Measurements from ENCODE around the gene FKBP3. TPM values are rescaled to one million over a fixed set of nuclear protein-coding genes. Genes with fewer than 3 reads are reported as not detected.
"Not testable (repeated sequence)": the region's sequence is repeated elsewhere in the genome, so short reads cannot be mapped to it uniquely, and the experiment has no call there.

Gene FKBP3
- total RNA-seq, 1 experiment from 2014 or later = 94.2 TPM

GRCh38 chr14:45082420-45082819 lies 51.9 kb downstream of the FKBP3 start:
- Mint-ChIP-seq H3K27me3 (ENCODE audit: insufficient read depth, unreplicated experiment) (no peaks in the 10 kb centered on the region), H3K36me3 (ENCODE audit: insufficient read depth, unreplicated experiment) (peaks cover 13% of the 10 kb centered on the region), H3K27ac (ENCODE audit: unreplicated experiment) (no peak overlapping the region), H3K9me3 (ENCODE audit: unreplicated experiment) (no peaks in the 10 kb centered on the region), H3K4me3 (ENCODE audit: unreplicated experiment) (no peak overlapping the region), H3K4me1 (ENCODE audit: low read depth, unreplicated experiment) (peaks cover 12% of the 10 kb centered on the region)
- intact Hi-C loops (cut with micrococcal nuclease; ENCODE audit: unreplicated experiment) = loop anchor here (5.0 kb wide), 1 partner anchor 120 kb away; the partner anchor contains the start of genes KLHL28 and TOGARAM1
- Histone ChIP-seq H3K4me3 (ENCODE audit: low read depth, low read length) (no peak overlapping the region), H3K36me3 (ENCODE audit: control insufficient read depth, insufficient read depth, low read length) (no peaks in the 10 kb centered on the region), H3K4me1 (no peaks in the 10 kb centered on the region), H3K27me3 (replicated peaks; ENCODE audit: control insufficient read depth, insufficient read depth, low read length) (no peaks in the 10 kb centered on the region), H3K9me3 (no peaks in the 10 kb centered on the region)
- no peak for DNase-seq
- BruUV-seq (replicated peaks) = no TSS peak
- TF ChIP-seq CTCF (IDR thresholded peaks at IDR 0.05; ENCODE audit: insufficient read depth in 1 of 2, low read depth in 1 of 2, low read length in 1 of 2, severe bottlenecking in 1 of 2, unreplicated experiment in 1 of 2) = no peak
- CTCF ChIA-PET = no interaction called here
- POLR2A ChIA-PET = no interaction called here

- CTCF ChIA-PET; DNase-seq; POLR2A ChIA-PET; H3K9me3 Mint-ChIP-seq (ENCODE audit: unreplicated experiment); H3K4me1 ChIP-seq; H3K36me3 ChIP-seq (ENCODE audit: control insufficient read depth, insufficient read depth, low read length); H3K9me3 ChIP-seq; H3K4me3 Mint-ChIP-seq (ENCODE audit: unreplicated experiment); H3K27ac Mint-ChIP-seq (ENCODE audit: unreplicated experiment); H3K27me3 Mint-ChIP-seq (ENCODE audit: insufficient read depth, unreplicated experiment); H3K4me3 ChIP-seq (ENCODE audit: low read depth, low read length); BruUV-seq (replicated peaks); H3K27me3 ChIP-seq (replicated peaks; ENCODE audit: control insufficient read depth, insufficient read depth, low read length): not testable (repeated sequence)
- Mint-ChIP-seq H3K36me3 (ENCODE audit: insufficient read depth, unreplicated experiment) (peaks cover 13% of the 10 kb centered on the region), H3K4me1 (ENCODE audit: low read depth, unreplicated experiment) (peaks cover 12% of the 10 kb centered on the region)
- intact Hi-C loops (cut with micrococcal nuclease; ENCODE audit: unreplicated experiment) = loop anchor here (5.0 kb wide), 1 partner anchor 119 kb away; the partner anchor contains the start of genes KLHL28 and TOGARAM1
Observed at GRCh38 chr14:45081096-45081495, 53.2 kb downstream of the FKBP3 start.

GRCh38 chr14:45080416-45080968 lies 53.8 kb downstream of the FKBP3 start:
- H3K27me3 ChIP-seq (replicated peaks; ENCODE audit: control insufficient read depth, insufficient read depth, low read length); POLR2A ChIA-PET; H3K4me3 ChIP-seq (ENCODE audit: low read depth, low read length); H3K4me3 Mint-ChIP-seq (ENCODE audit: unreplicated experiment); H3K27me3 Mint-ChIP-seq (ENCODE audit: insufficient read depth, unreplicated experiment); H3K9me3 ChIP-seq; BruUV-seq (replicated peaks); H3K9me3 Mint-ChIP-seq (ENCODE audit: unreplicated experiment); DNase-seq; H3K4me1 ChIP-seq; CTCF ChIA-PET; H3K27ac Mint-ChIP-seq (ENCODE audit: unreplicated experiment); H3K36me3 ChIP-seq (ENCODE audit: control insufficient read depth, insufficient read depth, low read length): not testable (repeated sequence)
- Mint-ChIP-seq H3K36me3 (ENCODE audit: insufficient read depth, unreplicated experiment) (peaks cover 13% of the 10 kb centered on the region), H3K4me1 (ENCODE audit: low read depth, unreplicated experiment) (peaks cover 12% of the 10 kb centered on the region)
- intact Hi-C loops (cut with micrococcal nuclease; ENCODE audit: unreplicated experiment) = loop anchor here (5.0 kb wide), 1 partner anchor 118 kb away; the partner anchor contains the start of genes KLHL28 and TOGARAM1

GRCh38 chr14:45078323-45078722 lies 56.0 kb downstream of the FKBP3 start:
- no peaks in the 10 kb centered on the region for H3K27me3 ChIP-seq (replicated peaks; ENCODE audit: control insufficient read depth, insufficient read depth, low read length)
- Mint-ChIP-seq H3K4me3 (ENCODE audit: unreplicated experiment) (no peak overlapping the region), H3K9me3 (ENCODE audit: unreplicated experiment) (no peaks in the 10 kb centered on the region), H3K36me3 (ENCODE audit: insufficient read depth, unreplicated experiment) (peaks cover 6% of the 10 kb centered on the region), H3K27me3 (ENCODE audit: insufficient read depth, unreplicated experiment) (no peaks in the 10 kb centered on the region), H3K27ac (ENCODE audit: unreplicated experiment) (no peak overlapping the region), H3K4me1 (ENCODE audit: low read depth, unreplicated experiment) (peaks cover 3% of the 10 kb centered on the region)
- no peaks in the 10 kb centered on the region for H3K4me1 ChIP-seq
- POLR2A ChIA-PET = no interaction called here
- no TSS peak for BruUV-seq (replicated peaks)
- intact Hi-C loops (cut with micrococcal nuclease; ENCODE audit: unreplicated experiment) = no loop called here
- no peak overlapping the region for H3K4me3 ChIP-seq (ENCODE audit: low read depth, low read length)
- no peaks in the 10 kb centered on the region for H3K9me3 ChIP-seq
- TF ChIP-seq CTCF (IDR thresholded peaks at IDR 0.05; ENCODE audit: insufficient read depth in 1 of 2, low read depth in 1 of 2, low read length in 1 of 2, severe bottlenecking in 1 of 2, unreplicated experiment in 1 of 2) = no peak
- DNase-seq = no peak
- CTCF ChIA-PET = no interaction called here
- no peaks in the 10 kb centered on the region for H3K36me3 ChIP-seq (ENCODE audit: control insufficient read depth, insufficient read depth, low read length)
